Naive thymus-derived CD4-positive, alpha-beta T cell (primary cell): Measurements from ENCODE around the gene ARRDC1. TPM values are rescaled to one million over a fixed set of nuclear protein-coding genes. Genes with fewer than 3 reads are reported as not detected.

ENCODE experiments used
- ATAC-seq: fragments of 150-1000 bp; cut with Tn5 transposase; 2 replicates; pipeline ENCODE4 v1.10.0; 2021; ENCODE audit warnings: mild to moderate bottlenecking, moderate library complexity
- CTCF ChIA-PET: fragments of 350-600 bp; sonication (Branson Sonifier 250); formaldehyde crosslinking; loops from one replicate; lab custom pipeline; 2021; ENCODE audit warnings: antibody characterized with exemption; lab: Charles Lee
- POLR2A ChIA-PET: fragments of 350-600 bp; sonication (Branson Sonifier 250); formaldehyde crosslinking; loops from one replicate; lab custom pipeline; 2021; ENCODE audit warnings: antibody characterized with exemption, inconsistent platforms; lab: Charles Lee
- DNase-seq, 9 donors: peaks; one replicate each; pipeline versions ENCODE4 v3.0.0 to v3.0.0-alpha.2; 2020 to 2022; ENCODE audit warnings: mixed read lengths in 1 of 9
- H3K27ac ChIP-seq: one replicate; pipeline ENCODE4 v1.7.0; 2013; ENCODE audit warnings: mild to moderate bottlenecking, low read depth, low read length, moderate library complexity
- H3K27me3 ChIP-seq, 2 donors: one replicate each; pipeline ENCODE4 v1.7.0; 2013; ENCODE audit warnings: low read length in 2 of 2, mild to moderate bottlenecking in 2 of 2, moderate library complexity in 2 of 2; ENCODE audit not compliant: control insufficient read depth in 2 of 2, insufficient read depth in 2 of 2
- H3K36me3 ChIP-seq, 3 experiments: 1 replicate in 2 of 3; 2 replicates in 1 of 3; pipeline ENCODE4 v1.7.0; 2013; ENCODE audit warnings: low read length in 3 of 3, mild to moderate bottlenecking in 3 of 3, moderate library complexity in 1 of 3; ENCODE audit not compliant: insufficient read depth in 3 of 3, control insufficient read depth in 2 of 3
- H3K4me1 ChIP-seq, 2 donors: one replicate each; pipeline ENCODE4 v1.7.0; 2013; ENCODE audit warnings: low read length in 2 of 2, mild to moderate bottlenecking in 2 of 2, moderate library complexity in 1 of 2; ENCODE audit not compliant: control insufficient read depth in 2 of 2, insufficient read depth in 2 of 2
- H3K4me3 ChIP-seq: 2 replicates; pipeline ENCODE4 v1.7.0; 2013; ENCODE audit warnings: mild to moderate bottlenecking, low read length
- H3K9me3 ChIP-seq, 3 experiments: 1 replicate in 2 of 3; 2 replicates in 1 of 3; pipeline ENCODE4 v1.7.0; 2013; ENCODE audit warnings: low read length in 3 of 3; ENCODE audit not compliant: control insufficient read depth in 2 of 3
- H3K27ac Mint-ChIP-seq, 9 donors: one replicate each; pipeline ENCODE4 v1.8.0; 2020 to 2022; ENCODE audit warnings: mixed read lengths in 9 of 9, mild to moderate bottlenecking in 8 of 9, moderate library complexity in 5 of 9, inconsistent platforms in 2 of 9
- H3K27me3 Mint-ChIP-seq, 5 donors: one replicate each; pipeline ENCODE4 v1.8.0; 2021 to 2022; ENCODE audit warnings: mixed read lengths in 5 of 5, mild to moderate bottlenecking in 1 of 5
- H3K36me3 Mint-ChIP-seq, 5 donors: one replicate each; pipeline ENCODE4 v1.8.0; 2020 to 2022; ENCODE audit warnings: mixed read lengths in 5 of 5, mild to moderate bottlenecking in 3 of 5, inconsistent platforms in 1 of 5
- H3K4me1 Mint-ChIP-seq, 7 donors: one replicate each; pipeline ENCODE4 v1.8.0; 2020 to 2022; ENCODE audit warnings: mixed read lengths in 7 of 7, mild to moderate bottlenecking in 3 of 7, inconsistent platforms in 1 of 7
- H3K4me3 Mint-ChIP-seq, 10 donors: one replicate each; pipeline ENCODE4 v1.8.0; 2020 to 2022; ENCODE audit warnings: mild to moderate bottlenecking in 10 of 10, mixed read lengths in 10 of 10, moderate library complexity in 6 of 10, inconsistent platforms in 2 of 10
- H3K9me3 Mint-ChIP-seq, 11 donors: one replicate each; pipeline ENCODE4 v1.8.0; 2020 to 2022; ENCODE audit warnings: mixed read lengths in 11 of 11, mild to moderate bottlenecking in 4 of 11, inconsistent platforms in 1 of 11, moderate library complexity in 1 of 11
- intact Hi-C, 2 donors: fragments of 100-400 bp; cut with micrococcal nuclease; formaldehyde crosslinking; loops; one replicate each; pipeline ENCODE4 v1.15.1; 2023
- polyA plus RNA-seq, 2 donors: library from polyadenylated mRNA; unstranded; fragments of 300-500 nt; fragmentation: Illumina TruSeq; gene quantifications; one replicate each; pipeline ENCODE4 v1.2.3, GENCODE V29; 2021
- total RNA-seq, 6 experiments: library from RNA in 5 of 6; stranded (reverse) in 5 of 6; gene quantifications; 1 replicate in 5 of 6; 2 replicates in 1 of 6; pipeline ENCODE4 v1.2.3 and lab custom pipeline; 2021 to 2026

The ARRDC1 gene
- total and polyA plus RNA-seq, 7 experiments from 2014 or later: 35.2 to 126 (median 77.1) TPM

- POLR2A ChIA-PET: no interaction called here
- H3K27me3 Mint-ChIP-seq: no peaks in the 10 kb centered on the region
- H3K27me3 ChIP-seq: no peaks in the 10 kb centered on the region
- intact Hi-C loops: no loop called here
- ATAC-seq (no peak), DNase-seq (no peak)
- H3K27ac Mint-ChIP-seq: no peak overlapping the region
- no peak overlapping the region for H3K27ac ChIP-seq
- peaks cover 0 to 6% of the 10 kb centered on the region in 2 donors for H3K4me1 ChIP-seq
- H3K36me3 Mint-ChIP-seq: peaks cover under 1 to 24% (median 5%) of the 10 kb centered on the region in 5 donors
- H3K4me3 Mint-ChIP-seq: no peak overlapping the region
- CTCF ChIA-PET: no interaction called here
- H3K9me3 ChIP-seq: no peaks in the 10 kb centered on the region
- H3K4me3 ChIP-seq: no peak overlapping the region
- peaks cover 0 to 26% (median 0%) of the 10 kb centered on the region in 3 experiments for H3K36me3 ChIP-seq
- peaks cover 23 to 52% (median 48%) of the 10 kb centered on the region in 7 donors for H3K4me1 Mint-ChIP-seq
- no peaks in the 10 kb centered on the region for H3K9me3 Mint-ChIP-seq
These were observed 50.9 kb downstream of the ARRDC1 start for GRCh38 chr9:137656416-137656815.

GRCh38 chr9:137657606-137658005 lies 52.1 kb downstream of the ARRDC1 start:
- ChIA-PET CTCF (no interaction called here), POLR2A (interaction anchor here (0.7 kb wide), 1 partner anchor 18 kb away, joined by 3 read pairs; no protein-coding TSS in a partner anchor)
- Histone ChIP-seq H3K4me1 (peaks cover 0 to 6% of the 10 kb centered on the region in 2 donors), H3K36me3 (peaks cover 0 to 22% (median 0%) of the 10 kb centered on the region in 3 experiments), H3K9me3 (no peaks in the 10 kb centered on the region), H3K27ac (no peak overlapping the region), H3K27me3 (no peaks in the 10 kb centered on the region), H3K4me3 (no peak overlapping the region)
- no peak for ATAC-seq
- Mint-ChIP-seq H3K27me3 (no peaks in the 10 kb centered on the region), H3K4me3 (no peak overlapping the region), H3K9me3 (no peaks in the 10 kb centered on the region), H3K36me3 (peaks cover 0 to 18% (median 5%) of the 10 kb centered on the region in 5 donors), H3K27ac (peak overlapping the region in 4 of 9 donors; percentile 0 to 65 (median 32)), H3K4me1 (peaks cover 23 to 48% (median 45%) of the 10 kb centered on the region in 7 donors)
- no peak for DNase-seq
- intact Hi-C loops: loop anchor here in 1 of 2 donors (2.0 kb wide), 1 partner anchor 19 kb away; no protein-coding TSS in a partner anchor

- POLR2A ChIA-PET: interaction anchor here (0.7 kb wide), 1 partner anchor 153 kb away, joined by 4 read pairs; no protein-coding TSS in a partner anchor
- H3K27ac Mint-ChIP-seq: peak overlapping the region in 4 of 9 donors; percentile 38 to 59 (median 44)
- intact Hi-C loops: loop anchor here in 1 of 2 donors (2.0 kb wide), 1 partner anchor 20 kb away; no protein-coding TSS in a partner anchor
- H3K4me3 Mint-ChIP-seq: peak overlapping the region in 4 of 10 donors; percentile 13 to 35 (median 26)
- no peaks in the 10 kb centered on the region for H3K27me3 Mint-ChIP-seq
- DNase-seq: peak in 1 of 9 donors; percentile 15
- Histone ChIP-seq H3K27ac (no peak overlapping the region), H3K27me3 (no peaks in the 10 kb centered on the region), H3K36me3 (peaks cover 0 to 19% (median 0%) of the 10 kb centered on the region in 3 experiments), H3K4me3 (no peak overlapping the region), H3K4me1 (peaks cover 0 to 6% of the 10 kb centered on the region in 2 donors), H3K9me3 (no peaks in the 10 kb centered on the region)
- H3K9me3 Mint-ChIP-seq: no peaks in the 10 kb centered on the region
- no peak for ATAC-seq
- CTCF ChIA-PET: interaction anchor here (0.6 to 0.7 kb wide), 2 partner anchors 35 to 245 kb away, joined by 3 read pairs; no protein-coding TSS in a partner anchor
- peaks cover 0 to 19% (median 4%) of the 10 kb centered on the region in 5 donors for H3K36me3 Mint-ChIP-seq
- H3K4me1 Mint-ChIP-seq: peaks cover 26 to 57% (median 53%) of the 10 kb centered on the region in 7 donors
These were observed 53.3 kb downstream of the ARRDC1 start for GRCh38 chr9:137658781-137659180.

- Mint-ChIP-seq H3K27ac (peak overlapping the region in 2 of 9 donors; percentile 49 to 53), H3K9me3 (no peaks in the 10 kb centered on the region), H3K36me3 (peaks cover 0 to 13% (median 8%) of the 10 kb centered on the region in 5 donors), H3K4me3 (no peak overlapping the region), H3K27me3 (no peaks in the 10 kb centered on the region), H3K4me1 (peaks cover 32 to 62% (median 61%) of the 10 kb centered on the region in 7 donors)
- DNase-seq (no peak), ATAC-seq (no peak)
- Histone ChIP-seq H3K27me3 (no peaks in the 10 kb centered on the region), H3K4me1 (peaks cover 0 to 6% of the 10 kb centered on the region in 2 donors), H3K4me3 (no peak overlapping the region), H3K27ac (no peak overlapping the region), H3K36me3 (peaks cover 0 to 7% (median 0%) of the 10 kb centered on the region in 3 experiments), H3K9me3 (no peaks in the 10 kb centered on the region)
- intact Hi-C loops: no loop called here
- POLR2A ChIA-PET: no interaction called here
- CTCF ChIA-PET: no interaction called here
These were observed 54.7 kb downstream of the ARRDC1 start for GRCh38 chr9:137660144-137660543.

- no peak overlapping the region for H3K4me3 Mint-ChIP-seq
- H3K4me1 Mint-ChIP-seq: peaks cover 29 to 77% (median 67%) of the 10 kb centered on the region in 7 donors
- ChIA-PET POLR2A (no interaction called here), CTCF (no interaction called here)
- peaks cover 0 to 13% (median 4%) of the 10 kb centered on the region in 5 donors for H3K36me3 Mint-ChIP-seq
- ATAC-seq (no peak), DNase-seq (no peak)
- H3K27ac Mint-ChIP-seq: peak overlapping the region in 3 of 9 donors; percentile 29 to 40 (median 33)
- Histone ChIP-seq H3K4me1 (peaks cover 0 to 14% of the 10 kb centered on the region in 2 donors), H3K4me3 (no peak overlapping the region), H3K9me3 (no peaks in the 10 kb centered on the region), H3K27me3 (no peaks in the 10 kb centered on the region), H3K27ac (no peak overlapping the region), H3K36me3 (peaks cover 0 to 4% (median 0%) of the 10 kb centered on the region in 3 experiments)
- intact Hi-C loops: no loop called here
- H3K27me3 Mint-ChIP-seq: no peaks in the 10 kb centered on the region
- no peaks in the 10 kb centered on the region for H3K9me3 Mint-ChIP-seq
These were observed 58.1 kb downstream of the ARRDC1 start for GRCh38 chr9:137663584-137663983.

GRCh38 chr9:137664676-137665075 lies 59.2 kb downstream of the ARRDC1 start:
- POLR2A ChIA-PET: no interaction called here

More at GRCh38 chr9:137664676-137665075, 59.2 kb downstream of the ARRDC1 start:
- intact Hi-C loops: no loop called here
- Mint-ChIP-seq H3K36me3 (peaks cover 0 to 19% (median 10%) of the 10 kb centered on the region in 5 donors), H3K27ac (peak overlapping the region in 3 of 9 donors; percentile 11 to 69 (median 58)), H3K4me3 (peak overlapping the region in 1 of 10 donors; percentile 2), H3K27me3 (no peaks in the 10 kb centered on the region), H3K9me3 (no peaks in the 10 kb centered on the region), H3K4me1 (peaks cover 26 to 78% (median 69%) of the 10 kb centered on the region in 7 donors)
- CTCF ChIA-PET: no interaction called here
- H3K27me3 ChIP-seq: no peaks in the 10 kb centered on the region
- H3K9me3 ChIP-seq: no peaks in the 10 kb centered on the region
- ATAC-seq: no peak
- peaks cover 0 to 13% of the 10 kb centered on the region in 2 donors for H3K4me1 ChIP-seq
- DNase-seq: no peak
- no peak overlapping the region for H3K27ac ChIP-seq
- no peak overlapping the region for H3K4me3 ChIP-seq
- H3K36me3 ChIP-seq: peaks cover 0 to 11% (median 0%) of the 10 kb centered on the region in 3 experiments
